Adrenal gland (tissue), 12 donors: Measurements from ENCODE around the gene LRRC46. TPM values are rescaled to one million over a fixed set of nuclear protein-coding genes. Genes with fewer than 3 reads are reported as not detected.

ENCODE experiments used
- DNase-seq, 7 donors: peaks; one replicate each; pipeline ENCODE4 v3.0.0-alpha.2; 2019 to 2020
- H3K27ac ChIP-seq, 5 donors: fragments of 200-600 bp; sonication (generic) in 4 of 5; 1 replicate in 3 of 5; 2 replicates in 2 of 5; pipeline versions ENCODE4 v1.5.1 to v1.8.0; 2016 to 2020; ENCODE audit warnings: mild to moderate bottlenecking in 1 of 5
- H3K27me3 ChIP-seq: fragments of 200-600 bp; 2 replicates; pipeline ENCODE4 v1.8.0; 2021
- H3K36me3 ChIP-seq, 2 donors: fragments of 200-600 bp; replicated peaks in 1 of 2; 1 replicate in 1 of 2; 2 replicates in 1 of 2; pipeline versions ENCODE4 v1.5.1 to v1.8.0; 2018 to 2022
- H3K4me1 ChIP-seq, 2 donors: fragments of 200-600 bp; replicated peaks in 1 of 2; 1 replicate in 1 of 2; 2 replicates in 1 of 2; pipeline versions ENCODE4 v1.5.1 to v1.8.0; 2018 to 2021
- H3K4me3 ChIP-seq, 4 donors: fragments of 200-600 bp; sonication (generic) in 3 of 4; one replicate each; pipeline ENCODE4 v1.5.1; 2016 to 2018
- H3K9me3 ChIP-seq, 3 donors: fragments of 200-600 bp; sonication (generic) in 1 of 3; replicated peaks in 1 of 3; 1 replicate in 2 of 3; 2 replicates in 1 of 3; pipeline versions ENCODE4 v1.5.1 to v1.8.0; 2016 to 2021
- POLR2A ChIP-seq, 2 donors: fragments of 450-650 bp; IDR thresholded peaks; one replicate each; pipeline ENCODE4 v1.6.1; 2017; ENCODE audit warnings: antibody characterized with exemption in 2 of 2, mild to moderate bottlenecking in 2 of 2, moderate library complexity in 1 of 2
- WGBS, 4 donors: extraction: QIAGEN DNeasy Blood & Tissue Kit in 2 of 4; methylation state at CpG; one replicate each; pipeline versions ENCODE4 v1.1.5 to v1.1.7; 2013 to 2017; 5-methylcytosine and 5-hydroxymethylcytosine counted together
- intact Hi-C, 2 donors: fragments of 100-400 bp; cut with DNase I; formaldehyde crosslinking; loops; one replicate each; pipeline versions ENCODE4 v1.14.1 to v1.15.0; 2022 to 2023
- polyA plus RNA-seq, 3 donors: library from polyadenylated mRNA; stranded (reverse); fragments of 200-250 nt in 2 of 3; fragments of 350-450 nt in 1 of 3; fragmentation: Illumina TruSeq in 1 of 3; extraction: RNeasy Lipid Tissue Mini Kit (QIAGEN cat#74804) in 1 of 3; gene quantifications; one replicate each; pipeline ENCODE4 v1.2.3, GENCODE V29; 2013 to 2014
- total RNA-seq, 9 donors: library from RNA; depleted of rRNA in 4 of 9; stranded (reverse); fragments of >200 nt in 4 of 9; fragments of 120-200 nt in 1 of 9; fragmentation: NEBNext Ultra II Directional in 1 of 9; extraction: Animal tissue kit (Norgen Biotek cat#: 25700) in 1 of 9; gene quantifications; one replicate each; pipeline versions ENCODE4 v1.1.0 to v1.2.4, GENCODE V29; 2013 to 2023
- TF ChIP-seq, protein P1 (sequence below), 6 experiments: fragments of 450-650 bp in 4 of 6; fragments of 200-600 bp in 2 of 6; sonication (generic) in 1 of 6; IDR thresholded peaks; 1 replicate in 5 of 6; 2 replicates in 1 of 6; pipeline versions ENCODE4 v1.5.1 to v1.8.0; 2016 to 2021; ENCODE audit warnings: antibody characterized with exemption in 6 of 6, mild to moderate bottlenecking in 2 of 6, moderate library complexity in 1 of 6
- donor health status: healthy with polysubstance abuse.
- donor health status: Bipolar disorder and iron deficiency.
- donor health status: DM: yes; HTN: yes; CAD: no.
- donor health status: DM: no; HTN: no; CAD: no.
- donor health status: DM: no; HTN: no; CAD: no.
- donor health status: DM: yes; HTN: yes; CAD: no.

Gene LRRC46
- total and polyA plus RNA-seq, 12 donors: 0.11 to 2.3 (median 0.61) TPM; not detected in 3

DNA sequence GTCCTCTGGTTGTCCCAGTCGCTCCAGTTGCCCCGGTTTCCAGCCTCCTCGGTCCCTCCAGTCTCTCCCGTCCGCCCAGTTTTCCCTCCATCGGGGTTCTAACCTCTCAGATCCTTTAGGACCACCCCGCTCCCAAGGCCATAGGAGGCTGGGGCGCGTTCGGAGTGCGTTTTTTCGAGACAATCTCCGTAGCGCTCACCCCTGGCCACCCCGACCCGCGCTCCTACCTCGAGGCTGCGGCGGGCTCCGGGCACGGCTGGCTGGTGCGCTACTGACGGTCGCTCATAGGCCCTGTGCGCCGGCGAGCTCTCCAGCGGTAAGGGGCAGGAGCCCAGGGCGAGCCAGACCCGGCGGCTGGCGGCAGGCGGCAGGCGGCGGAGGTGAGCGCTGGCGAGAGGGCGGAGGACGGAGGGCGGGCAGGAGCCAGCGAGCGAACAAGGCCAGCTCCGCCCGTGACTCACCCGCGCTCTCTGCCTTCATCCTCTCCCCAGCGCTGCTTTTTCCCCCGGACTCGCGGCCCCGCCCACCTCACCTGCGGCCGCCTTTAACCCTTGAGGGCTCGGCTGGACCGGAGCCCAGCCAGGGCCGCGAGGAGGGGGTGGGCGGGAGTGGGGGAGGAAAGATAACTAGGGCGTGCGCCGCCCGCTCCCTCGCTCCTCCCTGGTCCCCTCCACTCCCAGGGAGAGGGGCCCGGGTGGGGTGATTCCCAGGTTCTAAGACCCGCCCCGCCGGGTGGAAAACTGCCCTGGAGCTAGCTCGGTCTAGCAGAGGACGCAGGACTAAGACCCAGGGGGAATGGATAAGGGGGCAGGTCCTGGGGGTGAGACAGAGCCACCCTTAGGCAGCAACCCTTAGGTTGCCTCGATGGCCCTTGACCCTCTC, 19.5 kb downstream of the LRRC46 start, which contains the start of gene SP6:
Gene SP6, minus strand, starts transcription at position 472 of the 882 bp plus-strand sequence. CDS start 2,734 bp downstream, outside the sequence.
- Histone ChIP-seq H3K9me3 (no peaks in the 10 kb centered on the region), H3K27me3 (peaks cover 48% of the 10 kb centered on the region), H3K36me3 (no peaks in the 10 kb centered on the region), H3K27ac (peak within 1 kb of the TSS in 1 of 5 donors; percentile 40), H3K4me3 (peak within 1 kb of the TSS in 1 of 4 donors; percentile 53), H3K4me1 (peaks cover 8 to 12% of the 10 kb centered on the region in 2 donors)
- TF ChIP-seq, protein P1, sequence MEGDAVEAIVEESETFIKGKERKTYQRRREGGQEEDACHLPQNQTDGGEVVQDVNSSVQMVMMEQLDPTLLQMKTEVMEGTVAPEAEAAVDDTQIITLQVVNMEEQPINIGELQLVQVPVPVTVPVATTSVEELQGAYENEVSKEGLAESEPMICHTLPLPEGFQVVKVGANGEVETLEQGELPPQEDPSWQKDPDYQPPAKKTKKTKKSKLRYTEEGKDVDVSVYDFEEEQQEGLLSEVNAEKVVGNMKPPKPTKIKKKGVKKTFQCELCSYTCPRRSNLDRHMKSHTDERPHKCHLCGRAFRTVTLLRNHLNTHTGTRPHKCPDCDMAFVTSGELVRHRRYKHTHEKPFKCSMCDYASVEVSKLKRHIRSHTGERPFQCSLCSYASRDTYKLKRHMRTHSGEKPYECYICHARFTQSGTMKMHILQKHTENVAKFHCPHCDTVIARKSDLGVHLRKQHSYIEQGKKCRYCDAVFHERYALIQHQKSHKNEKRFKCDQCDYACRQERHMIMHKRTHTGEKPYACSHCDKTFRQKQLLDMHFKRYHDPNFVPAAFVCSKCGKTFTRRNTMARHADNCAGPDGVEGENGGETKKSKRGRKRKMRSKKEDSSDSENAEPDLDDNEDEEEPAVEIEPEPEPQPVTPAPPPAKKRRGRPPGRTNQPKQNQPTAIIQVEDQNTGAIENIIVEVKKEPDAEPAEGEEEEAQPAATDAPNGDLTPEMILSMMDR (IDR thresholded peaks at IDR 0.05): peak in 3 of 6 experiments; percentile 14 to 27 (median 23)
- no peak for TF ChIP-seq POLR2A (IDR thresholded peaks at IDR 0.05)
- DNase-seq: peak; percentile 76 to 89 (median 80)
- intact Hi-C loops: no loop called here
- WGBS, 4 donors: 3 to 19% (median 9%) methylated on average over 24 to 71 of the region's 71 CpGs

DNA sequence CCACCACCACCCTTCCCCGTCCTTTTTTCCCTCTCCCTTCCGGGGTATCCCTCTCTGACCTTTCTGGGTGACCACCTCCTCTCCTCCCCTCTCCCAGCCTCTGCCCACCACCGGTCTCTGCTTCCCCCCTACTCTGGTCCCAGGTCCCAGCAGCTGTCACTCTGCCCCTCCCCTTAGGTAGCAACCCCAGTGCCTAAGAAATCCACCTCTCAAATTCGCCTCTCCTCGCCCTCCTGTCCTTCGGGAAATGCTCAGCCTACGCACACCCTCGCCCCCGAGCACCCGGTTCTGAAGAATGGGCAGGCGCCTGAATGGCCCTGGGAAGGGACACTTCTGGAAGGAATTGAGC, 20.3 kb downstream of the LRRC46 start:
- H3K4me3 ChIP-seq: no peak overlapping the region
- H3K4me1 ChIP-seq: peaks cover 8 to 12% of the 10 kb centered on the region in 2 donors
- H3K27ac ChIP-seq: no peak overlapping the region
- 34 to 47% (median 41%) methylated on average over 8 to 11 of the region's 11 CpGs for WGBS, 4 donors
- TF ChIP-seq, protein P1 (IDR thresholded peaks at IDR 0.05): no peak
- no peak for TF ChIP-seq POLR2A (IDR thresholded peaks at IDR 0.05)
- peaks cover 53% of the 10 kb centered on the region for H3K27me3 ChIP-seq
- H3K9me3 ChIP-seq: no peaks in the 10 kb centered on the region
- intact Hi-C loops: no loop called here
- H3K36me3 ChIP-seq: no peaks in the 10 kb centered on the region
- DNase-seq: no peak

DNA sequence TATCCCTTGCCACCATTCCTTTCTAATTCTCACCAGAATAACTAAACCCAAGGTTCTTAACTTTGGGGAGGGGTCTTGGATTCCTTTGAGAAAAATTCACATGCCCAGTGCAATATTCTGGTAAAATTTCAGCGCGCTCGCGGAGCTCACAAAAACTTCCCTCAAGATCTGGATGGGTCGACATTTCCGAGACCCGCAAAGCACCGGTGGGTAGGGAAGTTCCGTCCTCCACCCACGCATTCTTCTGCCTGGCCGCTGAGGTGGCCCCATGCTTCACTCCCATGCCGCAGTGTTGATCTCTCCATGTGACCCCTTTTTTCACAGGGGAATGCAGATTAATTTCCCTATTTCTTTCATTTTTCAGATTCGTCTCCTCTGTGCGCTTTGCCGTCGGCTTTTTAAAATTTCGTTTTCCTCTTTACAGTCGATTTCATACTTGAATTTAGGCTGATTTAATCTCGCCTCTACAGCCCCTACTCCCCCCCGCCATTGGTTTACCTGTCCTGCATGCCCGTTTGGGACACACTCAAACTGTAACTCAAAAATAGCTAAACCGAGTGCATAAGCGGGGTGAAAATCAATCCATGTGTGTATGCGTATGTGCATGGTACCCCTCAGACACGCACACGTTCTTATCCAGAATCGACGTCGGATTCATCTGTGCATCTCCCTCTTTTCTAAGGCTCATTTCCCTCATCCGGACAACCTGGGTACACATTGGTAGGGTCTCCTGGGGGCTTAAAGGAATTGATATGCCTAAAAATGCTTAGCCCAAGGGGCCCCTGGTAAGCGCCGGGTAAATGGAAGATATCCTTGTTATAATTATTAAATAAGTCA, 20.9 kb downstream of the LRRC46 start:
- Histone ChIP-seq H3K4me3 (no peak overlapping the region), H3K36me3 (no peaks in the 10 kb centered on the region), H3K27me3 (peaks cover 52% of the 10 kb centered on the region), H3K9me3 (no peaks in the 10 kb centered on the region), H3K27ac (no peak overlapping the region), H3K4me1 (peaks cover 8 to 12% of the 10 kb centered on the region in 2 donors)
- DNase-seq: no peak
- intact Hi-C loops: no loop called here
- TF ChIP-seq, protein P1 (IDR thresholded peaks at IDR 0.05): no peak
- no peak for TF ChIP-seq POLR2A (IDR thresholded peaks at IDR 0.05)
- 48 to 63% (median 52%) methylated on average over 32 of the region's 32 CpGs for WGBS, 4 donors

DNA sequence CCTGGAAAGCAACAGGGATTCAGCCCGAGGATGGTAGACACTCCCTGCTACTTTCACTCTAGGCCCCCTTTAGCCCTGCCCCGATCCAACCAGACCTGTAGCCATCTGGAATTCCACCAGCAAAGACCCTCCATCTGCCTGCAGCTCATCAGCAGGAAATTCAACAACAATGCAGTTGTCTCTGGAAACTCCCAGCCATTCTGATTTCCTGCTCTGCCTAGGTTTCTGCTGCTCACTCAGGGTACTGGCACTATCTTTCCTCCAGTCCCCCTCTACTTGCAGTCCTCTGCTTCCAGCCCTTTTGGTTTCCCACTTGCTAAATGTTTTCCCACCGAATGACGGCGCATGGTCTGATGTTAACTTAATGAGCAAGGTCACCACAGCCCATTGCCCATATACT, 22.1 kb downstream of the LRRC46 start:
- TF ChIP-seq, protein P1 (IDR thresholded peaks at IDR 0.05): no peak
- TF ChIP-seq POLR2A (IDR thresholded peaks at IDR 0.05): no peak
- H3K27ac ChIP-seq: no peak overlapping the region
- no peaks in the 10 kb centered on the region for H3K36me3 ChIP-seq
- no peak for DNase-seq
- H3K9me3 ChIP-seq: no peaks in the 10 kb centered on the region
- peaks cover 42% of the 10 kb centered on the region for H3K27me3 ChIP-seq
- intact Hi-C loops: no loop called here
- H3K4me3 ChIP-seq: no peak overlapping the region
- H3K4me1 ChIP-seq: peaks cover 8 to 12% of the 10 kb centered on the region in 2 donors
- WGBS, 4 donors: 32 to 55% (median 45%) methylated on average over 5 of the region's 5 CpGs
